Bone marrow (tissue), 2 donors: ENCODE measurements around the gene MDC1.
"Not testable (repeated sequence)": the region's sequence is repeated elsewhere in the genome, so short reads cannot be mapped to it uniquely, and the experiment has no call there.

Experiments used
- DNase-seq, 2 donors: peaks; one replicate each; lab custom pipeline; 2025; lab: John Stamatoyannopoulos, UW

MDC1 gene

GRCh38 chr6:30723843-30724741, 7.0 kb upstream of the MDC1 start:
- not testable (repeated sequence) for DNase-seq

GRCh38 chr6:30723159-30723842, 6.2 kb upstream of the MDC1 start:
- DNase-seq, result not testable (repeated sequence)

GRCh38 chr6:30722280-30723112, 5.4 kb upstream of the MDC1 start:
- DNase-seq, result peak; percentile 75 to 84

- peak in 1 of 2 donors; percentile 53 for DNase-seq
These were observed 4.9 kb upstream of the MDC1 start for GRCh38 chr6:30722025-30722279.

GRCh38 chr6:30721198-30722024, 4.3 kb upstream of the MDC1 start:
- peak; percentile 68 to 77 for DNase-seq

- DNase-seq, result peak in 1 of 2 donors; percentile 38
These were observed 3.7 kb upstream of the MDC1 start for GRCh38 chr6:30720738-30721197.

GRCh38 chr6:30719791-30720737, 3.0 kb upstream of the MDC1 start, which contains the start of gene TUBB:
Gene TUBB, plus strand, starts transcription at chr6:30720352. Its CDS starts 155 bp downstream, at chr6:30720507.
- peak; percentile 73 to 92 for DNase-seq

- no peak for DNase-seq
These were observed 2.3 kb upstream of the MDC1 start for GRCh38 chr6:30719356-30719755.

- not testable (repeated sequence) for DNase-seq
These were observed 1.0 kb upstream of the MDC1 start for GRCh38 chr6:30717845-30718720.

GRCh38 chr6:30716879-30717128, 277 bp downstream of the MDC1 start:
- DNase-seq, result no peak

GRCh38 chr6:30714263-30714662, 2.8 kb downstream of the MDC1 start:
- no peak for DNase-seq

- no peak for DNase-seq
These were observed 4.6 kb downstream of the MDC1 start for GRCh38 chr6:30712441-30712945.

- DNase-seq, result peak in 1 of 2 donors; percentile 25
These were observed 5.2 kb downstream of the MDC1 start for GRCh38 chr6:30711758-30712380.

- no peak for DNase-seq
These were observed 7.8 kb downstream of the MDC1 start for GRCh38 chr6:30709101-30709868.

- no peak for DNase-seq
These were observed 9.7 kb downstream of the MDC1 start for GRCh38 chr6:30707281-30707850.

GRCh38 chr6:30705620-30706019, 11.5 kb downstream of the MDC1 start:
- DNase-seq, result no peak

- no peak for DNase-seq
These were observed 13.3 kb downstream of the MDC1 start for GRCh38 chr6:30703821-30704220.

GRCh38 chr6:30703011-30703410, 14.1 kb downstream of the MDC1 start:
- DNase-seq, result no peak
